SH-SY5Y (cell line): ENCODE measurements around the gene SYK.

Experiments
- GATA2 ChIP-seq: IDR thresholded peaks from 2 replicates; pipeline ENCODE4 v1.6.1; 2011; ENCODE audit warnings: mild to moderate bottlenecking, low read depth, low read length
- GATA3 ChIP-seq: IDR thresholded peaks from 2 replicates; pipeline ENCODE4 v1.6.1; 2011; ENCODE audit warnings: low read depth, mild to moderate bottlenecking, low read length, moderate library complexity

Gene SYK

GRCh38 chr9:90870621-90871326 is 69.2 kb downstream of the SYK start:
- TF ChIP-seq GATA2 (no peak), GATA3 (no peak)

- TF ChIP-seq GATA2 (no peak), GATA3 (no peak)
Observed at GRCh38 chr9:90871327-90871935, 69.8 kb downstream of the SYK start.

GRCh38 chr9:90872835-90873294 is 71.2 kb downstream of the SYK start:
- TF ChIP-seq GATA2 (no peak), GATA3 (no peak)

- TF ChIP-seq GATA3: no peak
- no peak for TF ChIP-seq GATA2
Observed at GRCh38 chr9:90873422-90873821, 71.8 kb downstream of the SYK start.

- no peak for TF ChIP-seq GATA3
- TF ChIP-seq GATA2: no peak
Observed at GRCh38 chr9:90874194-90874593, 72.6 kb downstream of the SYK start.

- TF ChIP-seq GATA3 (no peak), GATA2 (no peak)
Observed at GRCh38 chr9:90878562-90878961, 76.9 kb downstream of the SYK start.

GRCh38 chr9:90880066-90880465 is 78.4 kb downstream of the SYK start:
- TF ChIP-seq GATA2 (no peak), GATA3 (no peak)

GRCh38 chr9:90880669-90881068 is 79.0 kb downstream of the SYK start:
- no peak for TF ChIP-seq GATA3
- TF ChIP-seq GATA2: no peak

- no peak for TF ChIP-seq GATA3
- no peak for TF ChIP-seq GATA2
Observed at GRCh38 chr9:90881648-90882047, 80.0 kb downstream of the SYK start.

GRCh38 chr9:90882991-90883600 is 81.5 kb downstream of the SYK start:
- TF ChIP-seq GATA3 (no peak), GATA2 (no peak)

GRCh38 chr9:90883661-90884060 is 82.0 kb downstream of the SYK start:
- TF ChIP-seq GATA3: no peak
- no peak for TF ChIP-seq GATA2

- TF ChIP-seq GATA2 (no peak), GATA3 (no peak)
Observed at GRCh38 chr9:90884178-90884577, 82.6 kb downstream of the SYK start.

GRCh38 chr9:90888941-90889340 is 87.3 kb downstream of the SYK start:
- no peak for TF ChIP-seq GATA3
- TF ChIP-seq GATA2: no peak

GRCh38 chr9:90890146-90890810 is 88.7 kb downstream of the SYK start:
- TF ChIP-seq GATA3 (no peak), GATA2 (no peak)
